NCI-H774 (cell line): ENCODE measurements around the gene OR1Q1.
"Not testable (repeated sequence)": the region's sequence is repeated elsewhere in the genome, so short reads cannot be mapped to it uniquely, and the experiment has no call there.

ENCODE experiments used
- DNase-seq: peaks from one replicate; lab custom pipeline; 2025; lab: John Stamatoyannopoulos, UW

OR1Q1 gene

GRCh38 chr9:122614362-122614761 is at the start of gene OR1Q1:
OR1Q1 (plus strand) TSS chr9:122614738; CDS start chr9:122614738, 0 bp downstream.
- no peak for DNase-seq

- no peak for DNase-seq
Observed at GRCh38 chr9:122567901-122568300, 46.6 kb upstream of the OR1Q1 start.

GRCh38 chr9:122572456-122572855 is 42.1 kb upstream of the OR1Q1 start:
- DNase-seq, result no peak

- no peak for DNase-seq
Observed at GRCh38 chr9:122579874-122580273, 34.7 kb upstream of the OR1Q1 start.

GRCh38 chr9:122580360-122580759 is 34.2 kb upstream of the OR1Q1 start:
- DNase-seq, result no peak

- not testable (repeated sequence) for DNase-seq
Observed at GRCh38 chr9:122583284-122583683, 31.3 kb upstream of the OR1Q1 start, which contains the start of gene OR1L8. OR1L8 (minus strand) TSS chr9:122583384; CDS start chr9:122568477, 14,907 bp downstream.

- DNase-seq, result no peak
Observed at GRCh38 chr9:122605691-122606090, 8.8 kb upstream of the OR1Q1 start.

- DNase-seq, result no peak
Observed at GRCh38 chr9:122606587-122606986, 8.0 kb upstream of the OR1Q1 start.

GRCh38 chr9:122609804-122610203 is 4.7 kb upstream of the OR1Q1 start:
- no peak for DNase-seq

- DNase-seq, result no peak
Observed at GRCh38 chr9:122619996-122620395, 5.5 kb downstream of the OR1Q1 start.

- no peak for DNase-seq
Observed at GRCh38 chr9:122642226-122642625, 27.7 kb downstream of the OR1Q1 start.

GRCh38 chr9:122656378-122656777 is 41.8 kb downstream of the OR1Q1 start:
- DNase-seq, result no peak

GRCh38 chr9:122657527-122657926 is 43.0 kb downstream of the OR1Q1 start, which contains the start of gene OR1B1:
OR1B1 (minus strand) TSS chr9:122657627.
- DNase-seq, result no peak

- no peak for DNase-seq
Observed at GRCh38 chr9:122661416-122661815, 46.9 kb downstream of the OR1Q1 start, which contains the start of gene OR1L1. OR1L1 (plus strand) TSS chr9:122661716; CDS start chr9:122661716, 0 bp downstream.
